ENCODE data around the gene NHLRC2.

The NHLRC2 gene

DNA sequence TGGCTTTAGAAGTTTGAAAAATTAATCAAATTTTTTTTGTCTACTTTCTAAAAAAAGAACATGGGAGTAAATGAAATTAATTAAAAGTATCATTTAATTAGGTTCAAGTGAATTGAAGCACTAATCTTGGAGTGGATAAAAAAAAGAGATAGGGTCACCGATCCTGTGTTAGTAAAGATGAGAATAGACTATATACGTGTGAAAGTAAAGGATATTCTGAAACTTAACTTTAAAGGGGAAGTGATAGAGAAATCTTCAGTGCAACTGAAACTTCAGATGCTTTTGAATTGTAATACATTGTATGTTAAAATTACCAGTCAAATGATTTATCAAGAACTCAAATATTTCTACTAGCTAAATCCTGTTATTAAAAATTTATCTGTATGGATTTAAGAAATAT lies 4.8 kb downstream of the NHLRC2 start:
- DNase-seq (ENCODE audit: low read depth in 4 of 4, low spot score in 1 of 4), result no peak

DNA sequence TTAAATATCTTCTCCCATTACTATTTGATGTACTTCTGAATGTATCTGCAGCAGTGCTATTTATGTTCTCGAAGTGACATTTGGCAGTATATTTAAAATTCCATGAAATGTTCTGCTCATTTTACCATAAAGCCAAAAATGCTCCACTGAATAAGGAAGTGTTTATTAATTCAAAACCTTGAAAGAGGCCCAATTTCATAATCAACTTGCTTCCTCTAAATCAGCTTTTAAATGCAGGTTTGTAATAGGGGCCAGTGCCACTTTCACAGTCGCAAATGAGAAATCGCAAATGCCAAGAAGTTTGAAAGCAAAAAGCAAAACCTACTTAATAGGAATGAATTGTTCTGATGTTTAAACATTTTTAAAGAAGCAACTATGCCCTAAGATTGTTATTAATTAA lies 11.4 kb downstream of the NHLRC2 start:
- no peak for DNase-seq (ENCODE audit: low read depth in 4 of 4, low spot score in 1 of 4)

DNA sequence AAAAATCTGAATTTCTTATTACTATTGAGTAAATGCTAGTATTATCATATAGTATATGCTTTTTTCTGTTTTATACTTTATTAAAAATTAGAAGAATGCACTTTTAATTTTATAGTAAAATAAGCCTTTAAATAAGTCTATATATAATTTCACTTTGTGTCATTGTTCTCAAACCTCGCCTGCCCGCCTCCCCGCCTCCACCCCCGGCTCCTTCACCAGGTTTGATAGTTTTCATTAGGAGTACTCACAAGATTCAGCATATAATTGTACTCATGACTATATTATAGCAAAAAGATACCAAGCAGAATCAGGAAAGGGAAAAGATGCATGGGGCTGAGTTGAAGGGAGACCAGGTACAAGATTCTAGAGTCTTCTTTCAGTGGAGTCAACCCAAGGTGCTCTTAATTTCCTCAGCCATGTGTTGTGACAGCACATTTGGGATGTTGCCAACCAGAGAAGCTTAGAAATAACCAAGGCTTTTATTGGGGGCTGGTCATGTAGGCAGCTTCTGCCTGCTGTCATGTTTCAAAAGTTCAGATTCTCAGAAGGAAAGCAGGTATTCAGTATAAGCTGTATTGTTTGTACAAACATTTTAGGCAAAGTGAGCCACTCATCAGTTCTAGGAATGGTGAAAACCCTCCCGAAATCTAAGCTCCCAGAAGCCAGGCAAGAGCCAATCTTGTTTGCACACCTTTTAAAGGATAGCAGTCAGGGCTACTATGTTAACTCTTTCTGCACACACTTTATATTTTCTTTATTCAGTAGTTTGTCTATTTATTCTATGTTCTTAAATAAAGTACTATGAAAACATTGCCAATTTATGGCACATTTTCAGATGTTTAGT lies 12.3 kb downstream of the NHLRC2 start:
- DNase-seq (ENCODE audit: low read depth in 4 of 4, low spot score in 1 of 4), result no peak

DNA sequence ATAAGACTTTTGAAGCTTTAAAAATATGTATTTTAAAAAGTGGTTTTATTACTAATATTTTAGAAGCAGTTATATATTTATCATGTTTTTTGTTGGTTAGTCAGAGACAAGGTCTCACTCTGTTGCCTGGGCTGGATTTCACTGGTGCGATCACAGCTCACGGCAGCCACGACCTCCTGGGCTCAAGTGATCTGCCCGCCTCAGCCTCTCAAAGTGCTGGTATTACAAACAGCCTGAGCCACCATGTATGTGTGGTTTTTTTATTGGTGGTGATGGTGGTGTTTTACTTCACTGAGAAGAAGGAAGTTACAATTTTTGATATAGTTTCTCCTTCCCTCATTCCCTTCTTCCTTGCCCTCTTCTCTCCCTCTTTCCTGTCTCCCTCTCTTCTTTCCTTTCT lies 13.4 kb downstream of the NHLRC2 start:
- no peak for DNase-seq (ENCODE audit: low read depth in 4 of 4, low spot score in 1 of 4)

DNA sequence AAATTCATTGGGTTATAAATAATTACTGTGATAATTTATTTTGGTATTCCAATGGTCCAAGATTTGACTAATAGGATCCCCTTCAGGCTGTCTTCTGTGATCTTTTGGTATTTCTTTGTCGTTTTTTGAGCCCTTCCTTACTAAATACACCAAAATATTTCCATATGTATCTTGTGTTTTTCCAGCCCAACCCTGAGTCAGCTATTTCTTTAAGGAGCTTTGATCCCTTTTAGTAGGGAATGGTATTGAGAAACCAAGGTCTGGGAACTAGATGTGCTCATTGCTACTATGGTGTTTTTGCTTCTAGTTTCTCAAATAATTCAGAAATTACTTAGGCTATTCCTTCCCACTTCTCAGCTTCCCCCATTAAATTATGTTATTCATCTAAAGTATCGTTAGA lies 15.3 kb downstream of the NHLRC2 start:
- no peak for DNase-seq (ENCODE audit: low read depth in 4 of 4, low spot score in 1 of 4)

DNA sequence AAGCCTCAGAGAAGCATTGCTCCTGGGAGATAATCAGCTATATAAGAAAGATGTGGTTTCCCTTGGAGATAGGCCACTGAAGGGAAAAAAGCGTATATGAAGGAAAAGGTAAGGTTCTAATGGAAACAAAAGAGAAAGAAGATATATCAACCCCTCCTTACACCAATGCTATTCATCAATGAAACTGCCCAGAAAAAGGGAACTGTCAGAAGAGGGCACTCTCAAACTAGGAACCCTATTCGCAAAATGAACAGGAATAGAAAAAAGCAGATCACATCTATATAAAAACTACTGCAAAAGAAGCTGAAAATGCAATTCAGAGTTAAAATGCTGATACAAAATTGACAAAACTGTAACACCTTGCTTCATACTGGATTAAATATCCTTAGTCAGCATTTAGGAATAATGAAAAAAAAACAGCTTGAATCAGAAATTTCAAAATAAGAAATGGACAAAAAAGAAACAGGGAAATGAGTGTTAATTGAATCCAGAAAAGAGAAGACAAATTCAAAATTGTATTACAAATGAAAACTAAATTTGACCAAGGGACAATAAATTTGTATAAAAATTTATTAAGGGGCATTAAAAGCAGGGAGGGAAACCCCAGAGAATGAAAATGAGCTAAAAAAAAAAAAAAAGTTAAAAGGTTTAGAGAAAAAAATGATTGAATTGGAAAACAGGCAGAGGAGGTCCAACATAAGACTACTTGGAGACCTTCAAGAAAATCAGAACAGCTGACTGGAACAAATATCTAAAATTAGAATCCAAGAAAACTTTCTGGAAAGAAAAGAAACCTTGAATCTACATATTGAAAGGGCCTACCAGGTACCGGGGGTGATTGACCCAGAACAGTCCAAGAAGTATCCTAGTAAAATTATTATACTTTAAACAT lies 17.9 kb downstream of the NHLRC2 start:
- no peak for DNase-seq (ENCODE audit: low read depth in 4 of 4, low spot score in 1 of 4)

DNA sequence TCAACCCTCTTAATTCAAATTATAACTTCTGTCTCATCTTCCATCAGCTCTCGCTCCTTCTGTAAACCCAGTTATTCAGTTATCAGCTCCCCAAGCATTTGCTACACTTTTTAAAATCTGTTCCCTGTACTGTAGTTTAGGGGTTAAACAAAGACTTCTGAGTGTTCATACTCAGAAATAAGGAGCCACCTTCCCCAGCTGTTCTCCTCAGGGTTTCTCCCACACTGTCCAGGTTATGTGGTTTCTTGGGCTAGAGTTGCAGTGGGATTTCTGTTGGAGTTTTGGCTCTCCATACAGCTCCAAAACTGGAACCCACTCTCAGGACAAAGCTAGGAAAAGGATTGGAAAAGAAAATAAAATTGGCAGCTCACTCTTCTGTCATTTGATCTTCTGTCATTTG lies 20.8 kb downstream of the NHLRC2 start:
- no peak for DNase-seq (ENCODE audit: low read depth in 4 of 4, low spot score in 1 of 4)

DNA sequence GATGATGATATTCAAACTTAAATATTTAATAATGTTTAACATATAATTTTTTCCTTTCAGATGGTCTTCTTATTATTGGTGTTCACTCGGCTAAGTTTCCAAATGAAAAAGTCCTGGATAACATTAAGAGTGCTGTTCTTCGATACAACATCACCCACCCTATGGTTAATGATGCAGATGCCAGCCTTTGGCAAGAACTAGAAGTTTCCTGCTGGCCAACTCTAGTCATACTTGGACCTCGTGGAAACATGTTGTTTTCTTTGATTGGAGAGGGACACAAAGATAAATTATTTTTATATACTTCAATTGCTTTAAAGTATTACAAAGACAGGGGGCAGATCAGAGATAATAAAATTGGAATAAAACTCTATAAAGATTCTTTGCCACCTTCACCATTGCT lies 22.0 kb downstream of the NHLRC2 start:
- DNase-seq (ENCODE audit: low read depth in 4 of 4, low spot score in 1 of 4), result no peak

DNA sequence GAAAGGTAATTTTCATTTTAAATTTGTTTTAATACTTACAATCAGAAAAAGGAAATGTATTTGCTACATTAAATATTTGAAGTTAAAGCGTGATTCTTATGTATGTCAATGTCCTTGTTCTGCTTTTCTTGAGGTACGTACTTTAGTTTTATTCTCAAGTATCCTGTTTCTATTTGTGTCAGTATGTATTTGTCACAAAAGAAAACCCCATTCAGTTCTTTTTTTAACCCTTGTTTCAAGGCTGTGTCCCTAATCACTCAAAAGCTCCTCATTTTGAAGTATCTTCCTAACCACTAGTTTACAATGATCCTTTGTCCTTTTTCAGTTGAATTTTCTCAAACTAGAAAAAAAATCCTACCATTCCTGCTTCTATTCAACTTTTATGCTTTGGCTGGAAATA lies 25.2 kb downstream of the NHLRC2 start:
- DNase-seq (ENCODE audit: low read depth in 4 of 4, low spot score in 1 of 4), result no peak

DNA sequence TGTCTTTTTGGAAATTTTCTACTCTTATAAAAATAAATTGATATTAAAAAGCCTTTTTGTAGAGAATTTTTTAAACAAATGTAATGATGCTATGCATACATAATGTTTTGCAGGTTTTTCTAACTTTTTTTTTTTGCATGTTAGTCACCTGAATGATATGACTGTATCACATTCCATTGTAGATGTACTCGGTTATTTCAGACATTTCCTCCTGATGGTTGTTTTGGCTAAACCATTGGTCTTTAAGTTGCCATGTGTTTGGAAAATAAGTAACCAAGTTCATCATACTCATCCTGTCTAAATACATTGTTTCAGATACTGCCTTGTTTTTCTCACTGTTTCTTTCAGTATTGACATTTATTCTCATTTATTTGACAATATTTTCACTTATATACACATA lies 25.8 kb downstream of the NHLRC2 start:
- no peak for DNase-seq (ENCODE audit: low read depth in 4 of 4, low spot score in 1 of 4)

DNA sequence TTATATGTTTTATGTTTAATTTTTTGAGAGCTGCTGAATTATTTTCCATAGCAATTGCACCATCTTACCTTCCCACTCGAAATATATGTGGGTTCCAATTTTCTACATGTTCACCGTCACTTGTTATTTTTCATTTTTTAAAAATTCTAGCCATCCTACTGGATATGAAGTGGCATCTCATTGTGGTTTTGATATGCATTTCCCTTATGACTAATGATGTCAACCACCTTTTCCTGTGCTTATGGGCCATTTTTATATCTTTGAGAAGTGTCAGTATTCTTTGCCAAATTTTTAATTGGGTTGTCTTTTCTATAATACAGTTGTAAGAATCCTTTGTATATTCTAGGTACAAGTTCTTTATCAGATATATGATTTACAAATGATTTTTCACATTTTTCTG lies 27.8 kb downstream of the NHLRC2 start:
- DNase-seq (ENCODE audit: low read depth in 4 of 4, low spot score in 1 of 4), result no peak

DNA sequence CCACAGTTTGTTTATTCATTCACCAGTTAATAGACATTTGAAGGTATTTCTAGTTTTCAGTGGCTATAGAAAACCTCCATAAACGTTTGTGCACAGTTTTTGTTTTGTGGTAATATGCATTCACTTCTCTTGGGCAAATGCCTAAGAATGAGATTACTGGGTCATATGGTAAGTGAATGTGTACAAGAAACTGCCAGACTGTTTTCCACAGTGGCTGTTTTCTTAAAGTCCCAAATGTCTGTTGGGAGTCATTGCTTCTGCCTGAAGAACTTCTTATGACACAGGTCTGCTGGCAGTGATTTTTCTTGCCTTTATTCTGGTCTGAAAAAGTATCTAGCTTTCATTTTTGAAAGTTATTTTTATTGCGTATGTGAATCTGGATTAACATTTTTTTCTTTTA lies 35.5 kb downstream of the NHLRC2 start:
- DNase-seq (ENCODE audit: low read depth in 4 of 4, low spot score in 1 of 4), result no peak

DNA sequence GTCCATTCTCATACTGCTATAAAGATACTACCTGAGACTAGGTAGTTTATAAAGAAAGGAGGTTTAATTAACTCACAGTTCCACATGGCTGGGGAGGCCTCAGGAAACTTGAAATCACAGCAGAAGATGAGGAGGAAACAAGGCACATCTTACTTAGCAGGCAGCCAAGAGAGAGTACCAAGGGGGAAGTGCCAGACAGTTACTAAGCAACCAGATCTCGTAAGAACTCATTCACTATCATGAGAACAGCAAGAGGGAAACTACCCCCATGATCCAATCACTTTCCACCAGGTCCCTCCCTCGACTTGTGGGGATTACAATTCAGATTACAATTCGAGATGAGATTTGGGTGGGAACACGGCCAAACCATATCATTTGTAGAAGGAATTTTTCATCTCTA lies 36.3 kb downstream of the NHLRC2 start:
- no peak for DNase-seq (ENCODE audit: low read depth in 4 of 4, low spot score in 1 of 4)

DNA sequence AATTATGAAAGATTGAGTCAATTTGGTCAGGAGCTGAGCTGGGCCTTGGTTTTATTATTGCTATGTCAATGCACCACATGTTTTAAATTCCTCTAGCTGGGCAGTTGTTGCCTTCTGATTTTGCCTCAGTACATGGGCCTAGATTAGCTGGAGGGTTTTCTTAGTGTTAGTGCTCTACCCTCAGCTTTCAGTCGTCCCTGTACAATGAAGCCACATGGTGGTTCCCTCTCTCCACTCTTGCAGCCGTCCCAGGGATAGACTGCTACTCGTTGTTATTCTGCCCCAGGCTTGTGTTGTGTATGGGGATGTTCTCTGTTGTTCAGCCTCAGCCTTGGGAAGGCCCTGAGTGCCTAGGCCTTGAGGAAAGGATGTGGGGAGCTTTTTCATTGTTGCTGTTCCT lies 37.0 kb downstream of the NHLRC2 start:
- DNase-seq (ENCODE audit: low read depth in 4 of 4, low spot score in 1 of 4), result no peak

DNA sequence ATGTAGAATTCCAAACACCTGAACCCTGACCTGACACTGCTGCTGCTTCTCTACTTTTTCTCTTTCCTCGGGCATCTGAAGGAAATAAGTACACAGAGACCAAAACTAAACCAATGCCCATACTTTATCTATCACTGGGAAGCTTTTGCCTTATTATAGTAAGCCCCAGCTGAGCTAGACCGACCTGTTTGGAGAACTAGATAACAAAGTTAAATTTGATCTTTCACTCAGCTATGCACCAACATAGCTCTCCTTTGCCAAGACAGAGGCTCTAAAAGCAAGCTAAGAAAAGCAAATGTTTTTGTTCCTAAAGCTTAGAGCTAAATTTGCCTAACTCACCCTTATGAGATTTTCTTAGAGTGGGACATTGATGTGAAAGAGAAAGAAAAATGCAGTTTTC lies 39.1 kb downstream of the NHLRC2 start:
- DNase-seq (ENCODE audit: low read depth in 4 of 4, low spot score in 1 of 4), result no peak

DNA sequence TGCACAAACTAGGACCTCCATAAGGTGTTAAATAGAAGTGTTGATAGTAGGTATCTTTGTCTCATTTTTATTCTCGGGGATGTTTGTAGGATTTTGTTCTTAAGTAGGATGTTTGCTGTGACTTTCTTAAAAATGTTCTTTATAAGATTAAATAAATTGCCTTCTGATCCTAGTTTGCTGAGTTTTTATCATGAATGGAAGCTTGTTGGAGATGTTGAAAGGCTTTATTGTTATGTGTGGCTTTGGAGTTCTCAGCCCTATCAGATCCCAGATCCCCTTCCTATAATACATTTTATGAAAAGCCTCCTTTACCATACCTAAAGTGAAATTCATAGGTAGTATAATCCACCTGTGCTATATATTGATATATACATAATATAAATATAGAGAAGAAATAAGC lies 40.1 kb downstream of the NHLRC2 start:
- no peak for DNase-seq (ENCODE audit: low read depth in 4 of 4, low spot score in 1 of 4)

DNA sequence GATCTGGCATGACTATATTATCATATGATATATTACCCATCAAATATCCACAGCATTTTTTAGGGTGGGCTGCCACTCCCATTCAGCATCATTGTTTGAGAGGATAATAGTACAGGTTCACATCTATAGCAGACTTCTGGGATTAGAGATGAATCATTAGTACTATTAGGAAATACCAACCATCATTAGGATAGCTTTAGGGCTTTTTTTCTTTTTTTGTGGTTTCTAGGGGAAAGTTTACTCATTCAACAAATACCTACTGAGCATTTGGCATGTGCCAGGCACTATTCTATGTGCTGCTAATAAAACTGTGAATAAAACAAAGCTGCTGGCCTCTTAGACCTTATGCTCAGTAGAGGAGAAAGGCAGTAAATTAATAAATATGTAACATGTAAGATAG lies 40.6 kb downstream of the NHLRC2 start:
- DNase-seq (ENCODE audit: low read depth in 4 of 4, low spot score in 1 of 4), result no peak

DNA sequence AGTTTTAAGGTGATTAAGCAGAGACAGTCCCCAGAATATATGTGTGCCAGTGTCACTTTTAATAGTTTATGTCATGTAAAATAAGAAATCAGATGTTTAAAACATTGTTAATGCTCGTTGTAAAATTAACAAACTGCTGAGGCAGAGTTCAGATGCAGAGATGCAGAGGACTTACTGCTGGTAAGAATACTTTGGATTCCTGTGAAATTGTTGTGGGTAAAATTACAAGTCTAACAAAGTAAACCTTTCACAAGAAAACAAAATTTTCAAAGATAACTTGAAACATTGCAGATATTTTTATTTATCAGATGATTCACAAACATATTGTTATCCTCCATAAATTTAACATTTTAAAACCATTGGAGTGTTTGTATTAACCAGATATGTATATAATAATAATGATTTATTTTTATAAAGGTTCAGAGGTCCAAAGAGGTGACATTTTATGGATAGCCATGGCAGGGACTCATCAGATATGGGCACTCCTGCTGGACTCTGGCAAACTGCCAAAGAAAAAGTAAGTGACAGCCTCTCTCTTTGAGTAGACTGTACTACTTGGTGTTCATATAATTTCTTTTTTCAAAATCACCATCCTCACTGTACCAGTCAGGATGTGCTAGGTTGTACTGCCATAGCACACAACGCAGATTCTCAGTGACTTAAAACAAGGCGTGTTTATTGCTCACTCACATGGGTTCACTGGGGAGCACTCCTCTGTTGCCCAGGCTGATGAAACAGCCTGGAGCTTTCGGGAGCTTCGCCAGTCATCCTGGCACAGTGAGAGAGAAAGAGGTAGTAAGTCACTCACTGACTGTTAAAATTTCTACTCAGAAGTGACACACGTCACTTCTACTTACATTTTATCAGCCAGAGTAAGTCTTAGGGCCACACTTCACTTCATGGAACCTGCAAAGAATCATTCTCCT lies 43.5 kb downstream of the NHLRC2 start:
- no peak for DNase-seq (ENCODE audit: low read depth in 4 of 4, low spot score in 1 of 4)

DNA sequence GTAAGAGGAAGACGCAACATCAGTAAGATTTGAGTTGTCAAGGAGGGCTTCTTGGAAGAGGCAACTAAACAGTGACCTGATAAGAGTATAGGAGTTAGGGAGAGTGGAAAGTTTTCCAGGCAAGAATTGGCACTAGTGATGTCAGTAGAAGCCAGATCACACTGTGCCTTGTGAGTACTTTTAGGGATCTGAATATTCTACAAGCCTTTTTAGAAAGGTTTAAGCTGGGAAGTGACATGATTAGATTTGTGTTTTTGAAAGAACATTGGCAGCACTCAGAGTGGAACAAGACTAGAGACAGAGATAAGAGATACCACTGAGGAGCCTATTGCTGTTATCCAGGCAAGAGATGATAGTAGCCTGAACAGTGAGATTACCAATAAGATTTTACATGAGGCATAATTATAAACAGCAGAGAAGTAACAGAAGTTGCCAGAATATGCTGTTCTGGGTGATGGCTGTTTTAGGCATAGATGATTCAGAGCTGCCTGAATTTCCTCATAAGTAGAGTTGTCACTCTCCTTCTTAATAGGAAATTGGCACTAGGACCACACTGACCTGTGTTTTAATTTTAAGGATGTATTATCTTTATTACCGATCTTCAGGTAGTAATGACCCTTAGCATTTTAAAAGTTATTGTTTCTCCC lies 45.6 kb downstream of the NHLRC2 start:
- DNase-seq (ENCODE audit: low read depth in 4 of 4, low spot score in 1 of 4), result no peak

DNA sequence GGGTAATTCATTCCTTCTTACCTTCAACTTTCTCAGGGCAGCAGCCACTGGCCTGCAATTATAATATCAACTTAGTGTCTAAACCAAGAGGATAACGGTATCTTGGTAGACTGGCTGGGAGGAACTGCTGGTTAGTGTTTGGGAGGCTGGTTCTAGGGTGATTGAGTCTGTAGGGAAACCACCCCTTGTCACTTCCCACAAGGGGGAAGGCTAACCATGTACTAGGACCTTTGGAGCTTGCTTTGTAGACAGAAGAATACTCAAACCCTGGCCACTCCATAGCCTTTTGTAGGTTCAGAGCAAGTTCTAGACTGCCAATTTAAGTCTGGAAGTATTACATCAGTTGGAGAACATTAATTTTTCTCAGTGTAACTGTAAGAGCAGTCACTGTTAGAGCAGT lies 51.3 kb downstream of the NHLRC2 start:
- no peak for DNase-seq (ENCODE audit: low read depth in 4 of 4, low spot score in 1 of 4)

DNA sequence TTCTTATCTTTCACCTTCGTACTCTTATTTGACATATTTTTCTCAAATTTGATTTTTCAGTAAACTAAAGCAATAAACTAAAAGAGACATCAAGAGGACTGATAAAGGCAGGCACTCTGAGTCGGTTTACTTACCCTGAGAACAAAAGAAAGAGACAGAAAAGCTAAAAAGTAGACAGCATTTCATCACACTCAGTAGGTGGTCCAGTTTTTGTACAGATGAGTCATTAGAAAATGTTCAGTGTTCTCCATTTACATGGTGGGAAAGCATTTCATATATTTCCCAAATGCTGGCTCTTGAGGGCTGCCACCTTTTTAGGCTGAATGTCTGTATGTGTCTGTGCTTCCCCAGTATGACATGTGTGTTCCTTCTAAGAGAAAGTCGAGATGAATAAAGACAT lies 52.7 kb downstream of the NHLRC2 start:
- DNase-seq (ENCODE audit: low read depth in 4 of 4, low spot score in 1 of 4), result no peak
